Fibroblast of skin of scalp (primary cell): ENCODE measurements around the gene PMM1.
A peak's percentile ranks its signal among the peaks of the same experiment; 100 is the strongest.
"Not testable (repeated sequence)": the region's sequence is repeated elsewhere in the genome, so short reads cannot be mapped to it uniquely, and the experiment has no call there.

Experiments used
- DNase-seq: peaks from one replicate; pipeline ENCODE4 v3.0.0-alpha.2; 2013

The PMM1 gene

DNA sequence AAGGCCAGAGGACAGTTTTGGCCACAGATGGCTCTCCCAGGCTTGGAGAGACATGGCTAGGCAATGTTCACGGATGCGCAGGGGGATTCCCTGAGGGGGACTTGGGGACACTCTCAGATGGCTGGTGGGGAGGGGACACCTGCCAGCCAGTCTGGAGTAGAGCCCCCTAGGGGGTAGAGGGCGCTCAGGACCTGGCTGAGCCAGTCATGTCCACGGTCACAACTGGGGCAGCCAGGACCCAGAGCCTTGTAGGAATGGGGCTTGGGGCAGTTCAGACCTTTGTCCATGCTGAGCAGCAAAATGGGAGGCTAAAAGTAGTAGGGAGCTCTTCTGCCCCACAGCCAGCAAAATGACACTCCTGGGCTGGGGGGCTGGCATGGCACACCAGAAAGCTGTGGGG lies 27.2 kb downstream of the PMM1 start:
- no peak for DNase-seq

DNA sequence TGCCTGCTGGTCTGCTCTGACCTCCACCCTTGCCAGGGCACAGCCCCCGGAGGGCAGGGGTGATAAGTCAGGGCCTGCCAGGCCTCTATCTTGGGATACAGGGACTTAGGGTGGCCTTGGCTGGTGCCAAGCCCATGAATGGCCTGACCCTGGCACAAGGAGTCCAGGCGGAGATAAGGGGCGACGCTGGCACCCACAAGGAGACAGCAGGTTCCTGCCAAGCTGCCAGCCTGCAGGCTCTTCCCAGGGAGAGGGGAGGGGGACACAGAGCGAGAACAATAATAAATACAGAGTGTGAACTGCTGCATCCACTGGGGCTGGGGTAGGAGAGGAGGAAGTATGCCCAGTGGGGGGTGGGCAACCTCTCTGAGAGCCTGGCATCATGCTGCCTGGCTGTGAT lies 27.9 kb downstream of the PMM1 start:
- DNase-seq: no peak

DNA sequence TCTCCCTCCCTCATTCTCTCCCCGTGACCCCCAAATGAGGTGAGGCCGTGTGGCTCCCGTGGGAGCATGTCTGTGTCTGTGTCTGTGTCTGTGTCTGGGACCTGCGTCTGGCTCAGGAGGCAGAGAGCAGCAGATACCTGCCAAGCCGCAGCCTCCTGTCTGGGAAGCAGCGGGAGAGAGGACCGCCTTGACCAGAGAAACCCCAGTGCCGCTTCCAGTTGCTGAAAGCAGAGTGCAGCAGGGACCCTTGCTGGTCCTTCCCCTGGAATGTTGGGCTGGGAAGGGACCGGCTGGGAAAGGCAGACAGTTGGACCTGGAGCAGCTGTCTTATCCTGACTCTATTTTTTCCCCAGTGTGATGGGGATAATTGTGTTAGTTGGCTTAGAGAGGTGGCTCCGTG lies 28.3 kb downstream of the PMM1 start:
- no peak for DNase-seq

DNA sequence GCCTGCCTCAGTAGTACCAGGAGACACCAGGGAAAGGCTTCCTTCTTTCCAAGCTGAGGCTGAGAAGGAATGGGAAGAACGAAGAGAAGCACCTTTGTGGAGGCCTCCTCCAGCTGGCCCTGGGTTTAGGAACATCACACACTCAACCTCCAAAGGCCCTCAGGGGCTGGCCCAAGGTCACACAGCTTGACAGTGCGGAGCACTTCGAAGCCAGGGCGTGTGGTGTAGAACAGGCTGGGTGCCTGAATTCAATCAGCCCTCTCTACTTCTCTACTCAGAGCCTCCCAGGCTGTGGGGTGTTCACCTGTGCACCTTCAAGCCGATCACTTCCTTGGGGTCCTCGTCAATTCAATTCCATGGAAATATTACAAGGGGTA lies 29.6 kb downstream of the PMM1 start:
- no peak for DNase-seq

DNA sequence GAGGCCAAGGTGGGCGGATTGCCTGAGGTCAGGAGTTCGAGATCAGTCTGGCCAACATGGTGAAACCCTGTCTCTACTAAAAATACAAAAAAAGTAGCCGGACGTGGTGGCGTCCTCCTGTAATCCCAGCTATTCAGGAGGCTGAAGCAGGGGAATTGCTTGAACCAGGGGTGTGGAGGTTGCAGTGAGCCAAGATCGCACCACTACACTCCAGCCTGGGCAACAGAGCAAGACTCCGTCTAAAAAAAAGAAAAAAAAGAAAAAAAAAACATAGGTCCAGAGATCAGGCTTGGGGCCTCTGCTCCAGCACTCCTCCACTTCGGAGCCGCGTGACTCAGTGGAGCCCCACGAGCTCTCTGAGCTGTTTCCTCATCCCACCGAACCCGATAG lies 31.4 kb downstream of the PMM1 start:
- not testable (repeated sequence) for DNase-seq

DNA sequence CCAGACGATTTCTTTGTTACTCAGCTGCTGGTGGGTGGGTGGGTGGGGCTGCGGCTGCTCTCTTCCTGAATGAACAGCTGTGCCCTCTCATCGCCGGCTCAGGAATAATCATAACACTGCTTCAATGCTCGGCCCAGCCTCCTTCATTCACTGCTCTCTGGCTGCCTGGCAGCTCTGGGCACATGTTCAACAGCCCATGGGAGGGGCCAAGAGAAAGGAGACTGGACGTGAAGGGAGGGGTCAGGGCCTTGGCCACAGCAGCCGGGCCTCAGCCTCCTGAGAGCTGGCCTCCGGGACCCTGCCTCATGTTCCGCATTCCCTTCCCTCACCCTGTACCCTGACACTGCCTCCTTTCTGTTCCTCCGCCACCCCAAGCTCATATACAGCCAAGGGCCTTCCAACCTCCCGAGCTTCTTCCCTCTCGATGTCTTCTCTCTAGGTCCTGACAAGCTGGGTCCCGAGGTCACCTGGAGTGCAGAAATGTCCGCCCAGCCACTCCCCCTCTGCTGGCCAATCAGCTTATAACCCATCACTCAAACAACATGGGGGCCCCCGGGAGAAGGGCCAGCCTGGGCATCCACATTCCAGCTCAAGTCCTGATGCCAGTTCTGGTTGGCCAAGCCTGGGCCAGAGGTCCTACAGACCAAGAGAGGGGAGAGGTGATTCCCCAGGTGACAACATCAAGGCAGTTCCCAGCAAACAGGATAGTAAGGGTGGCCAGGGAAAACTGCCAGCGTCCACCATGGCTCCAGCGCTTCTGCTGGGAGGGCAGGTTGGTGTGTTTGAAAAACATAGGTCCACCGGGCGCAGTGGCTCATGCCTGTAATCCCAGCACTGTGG lies 32.0 kb downstream of the PMM1 start:
- peak; percentile 81 for DNase-seq

DNA sequence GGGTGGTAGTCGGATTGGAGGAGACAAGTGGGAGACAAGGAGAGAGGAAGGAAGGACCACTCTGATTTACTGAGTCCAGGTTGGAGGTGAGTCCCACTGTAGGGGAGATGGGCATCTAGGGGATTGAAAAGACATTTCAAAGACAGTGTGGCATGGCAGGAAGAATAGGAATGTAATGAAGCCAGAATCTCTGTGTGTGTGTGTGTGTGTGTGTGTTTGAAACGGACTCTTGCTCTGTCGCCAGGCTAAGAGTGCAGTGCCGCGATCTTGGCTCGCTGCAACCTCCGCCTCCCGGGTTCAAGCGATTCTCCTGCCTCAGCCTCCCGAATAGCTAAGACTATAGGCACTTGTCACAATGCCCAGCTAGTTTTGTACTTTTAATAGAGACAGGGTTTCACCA lies 33.1 kb downstream of the PMM1 start:
- DNase-seq: no peak

DNA sequence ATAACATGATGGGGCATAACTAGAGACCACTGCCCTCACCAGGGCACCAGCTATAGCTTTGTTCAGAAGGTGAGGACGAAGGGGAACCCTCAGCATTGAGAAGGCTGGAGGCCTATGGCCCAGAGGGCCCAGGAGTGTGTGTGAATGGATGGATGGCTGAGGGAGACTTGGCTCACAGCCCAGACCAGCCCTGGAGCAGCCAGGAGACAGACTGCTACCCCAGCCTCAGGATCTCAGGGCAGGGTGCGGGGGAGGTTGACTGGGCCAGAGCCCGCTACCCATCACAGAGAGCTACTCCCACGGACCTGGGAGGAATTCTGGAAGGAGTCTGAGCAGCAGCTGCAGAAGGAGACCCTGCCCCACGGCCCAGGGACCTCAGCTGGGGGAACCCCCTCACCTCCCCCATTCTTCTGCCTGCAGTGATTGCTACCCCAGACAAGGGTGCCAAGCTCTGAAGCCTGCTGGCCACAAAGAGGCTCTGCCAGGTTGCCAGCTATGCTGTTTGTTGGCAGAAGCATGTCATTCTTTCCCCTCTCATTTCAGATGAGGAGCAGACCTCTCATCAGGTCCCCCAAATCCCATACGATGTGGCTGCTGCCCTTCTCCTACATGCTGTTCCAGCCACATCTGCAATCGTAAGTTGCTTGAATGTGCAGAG lies 34.2 kb downstream of the PMM1 start:
- DNase-seq: no peak

DNA sequence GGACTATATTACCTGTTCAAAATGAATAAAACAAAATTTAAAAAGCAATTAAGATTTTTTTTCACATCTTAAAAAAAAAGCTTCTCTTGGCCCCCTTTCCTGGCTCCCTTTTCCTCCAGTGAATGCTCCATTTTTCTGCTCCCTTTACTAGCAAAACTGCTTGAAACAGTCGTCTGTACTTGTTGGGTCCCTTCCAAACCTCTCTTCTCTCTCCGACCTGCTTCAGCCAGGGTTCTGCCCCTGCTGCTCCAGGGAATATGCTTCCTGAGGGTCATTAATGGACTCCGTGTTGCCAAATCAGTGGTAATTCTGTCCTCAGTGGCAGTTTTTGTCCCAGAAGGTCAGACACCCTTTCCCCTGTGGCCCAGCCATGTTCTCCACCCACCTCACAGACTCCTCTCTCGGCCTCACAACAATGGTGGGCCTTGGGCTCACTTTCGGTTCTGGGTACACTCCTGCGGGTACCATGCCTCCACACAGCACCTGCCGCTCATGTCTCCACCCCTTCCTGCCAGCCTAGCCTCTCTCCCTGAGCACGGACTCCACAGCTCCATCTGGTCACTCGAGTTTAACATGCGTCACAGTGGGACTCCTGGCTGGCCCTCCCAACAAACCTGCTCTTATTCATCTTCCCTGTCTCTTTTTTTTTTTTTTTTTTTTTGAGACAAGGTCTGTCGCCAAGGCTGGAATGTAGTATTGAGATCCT lies 37.6 kb downstream of the PMM1 start:
- no peak for DNase-seq

DNA sequence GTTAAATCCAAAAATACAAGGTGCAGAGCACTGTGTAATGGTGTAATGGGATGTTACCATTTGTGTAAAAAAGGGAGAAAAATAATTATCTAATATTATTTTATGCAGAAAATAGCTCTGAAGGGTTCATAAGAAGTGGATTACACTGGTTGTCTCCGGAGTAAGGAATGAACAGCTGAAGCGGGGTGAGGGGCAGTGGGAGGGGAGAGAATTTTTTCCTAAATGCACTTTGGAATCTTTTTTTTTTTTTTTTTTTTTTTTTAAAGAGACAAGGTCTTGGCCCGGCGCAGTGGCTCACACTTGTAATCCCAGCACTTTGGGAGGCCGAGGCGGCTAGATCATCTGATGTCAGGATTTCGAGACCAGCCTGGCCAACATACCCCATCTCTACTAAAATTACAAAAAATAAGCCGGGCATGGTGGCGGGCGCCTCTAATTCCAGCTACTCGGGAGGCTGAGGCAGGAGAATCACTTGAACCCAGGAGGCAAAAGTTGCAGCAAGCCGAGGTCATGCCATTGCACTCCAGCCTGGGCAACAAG lies 38.6 kb downstream of the PMM1 start:
- no peak for DNase-seq

DNA sequence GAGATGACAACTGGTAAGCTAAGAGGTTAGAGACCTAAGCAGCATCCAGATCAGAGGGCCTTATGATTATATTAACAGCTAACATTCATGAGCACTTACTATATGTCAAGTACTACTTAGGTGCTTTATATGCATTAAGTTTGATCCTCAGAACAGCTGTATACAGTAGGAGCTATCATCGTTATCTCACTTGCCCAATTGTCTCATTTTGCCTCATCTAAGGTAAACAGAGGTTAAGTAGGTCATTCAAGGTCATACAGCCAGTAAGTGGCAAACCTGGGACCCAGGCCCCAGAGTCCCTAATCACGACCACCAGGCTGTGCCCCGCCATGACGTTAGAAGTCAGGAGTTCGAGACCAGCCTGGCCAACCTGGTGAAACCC lies 40.8 kb downstream of the PMM1 start:
- no peak for DNase-seq

DNA sequence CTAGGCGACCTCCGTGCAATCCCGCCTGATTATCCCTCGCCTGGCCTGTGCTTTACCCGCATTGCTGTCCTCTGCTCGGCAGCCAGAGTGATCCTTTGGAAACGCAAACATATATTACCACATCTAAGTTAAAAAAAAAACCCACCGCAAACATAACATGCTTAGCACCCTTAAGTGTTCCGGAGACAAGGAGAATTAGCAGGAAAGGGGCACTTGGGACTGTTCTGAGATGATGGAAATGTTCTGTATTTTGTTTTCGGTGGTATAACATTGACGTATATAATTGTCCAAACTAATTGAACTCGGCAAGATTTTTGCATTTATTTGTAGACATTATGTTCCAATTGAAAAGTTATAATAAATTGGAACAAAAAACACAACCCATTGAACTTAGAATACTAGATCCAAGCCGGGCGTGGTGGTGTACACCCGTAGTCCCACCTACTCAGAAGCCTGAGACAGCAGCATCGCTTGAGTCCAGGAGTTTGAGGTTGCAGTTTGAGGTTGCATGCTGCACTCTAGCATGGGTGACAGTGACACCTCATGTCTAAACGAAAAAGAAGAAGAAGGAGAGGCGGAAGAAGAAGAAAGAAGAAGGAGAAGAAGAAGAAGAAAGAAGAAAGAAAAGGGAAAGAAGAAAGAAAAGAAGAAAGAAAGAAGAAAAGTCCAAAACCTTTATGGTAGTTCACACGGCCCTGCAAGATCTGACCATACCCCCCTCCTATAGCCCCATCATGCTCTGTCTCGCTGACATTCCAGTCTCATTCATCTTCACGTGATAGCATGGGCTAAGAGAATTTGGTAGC lies 44.8 kb downstream of the PMM1 start:
- DNase-seq: peak; percentile 29

DNA sequence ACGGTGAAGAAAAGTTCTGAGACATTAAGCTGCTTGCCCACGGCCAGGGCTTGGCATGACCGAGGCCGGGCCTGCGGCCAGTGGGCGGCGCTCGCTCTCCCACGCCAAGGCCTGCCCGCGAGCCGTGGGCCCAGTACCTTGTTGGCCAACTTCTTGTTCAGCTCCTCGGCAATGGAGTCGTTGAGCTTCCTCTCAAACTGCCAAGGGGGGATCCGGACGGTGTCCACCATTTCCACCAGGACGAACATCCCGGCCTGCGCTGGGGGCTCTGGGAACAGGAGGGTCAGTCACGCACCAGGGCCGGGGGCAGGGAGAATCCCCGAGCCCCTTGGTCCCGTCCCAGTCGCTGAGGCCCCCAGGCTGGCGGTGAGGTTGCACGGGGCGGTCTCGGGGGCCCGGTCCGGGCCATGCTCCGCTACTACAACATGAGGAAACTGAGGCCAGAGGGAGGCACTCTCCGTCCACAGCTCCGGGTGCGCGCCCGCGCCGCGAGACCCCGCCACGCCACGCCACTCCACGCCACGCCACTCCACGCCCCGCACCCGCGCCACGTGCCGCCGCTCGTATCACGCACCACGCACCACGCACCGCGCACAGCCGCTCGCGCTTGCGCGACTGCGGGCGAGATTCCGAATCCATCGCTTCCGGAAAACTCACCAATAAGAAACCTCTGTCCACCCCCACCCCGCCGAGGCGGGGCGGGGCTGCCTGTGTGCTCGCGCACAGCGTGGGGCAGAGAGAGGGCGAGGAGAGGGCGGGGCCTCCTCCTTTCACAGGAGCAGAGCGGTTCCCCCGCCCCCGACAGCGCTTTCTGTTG lies 45.6 kb downstream of the PMM1 start, which contains the start of gene POLR3H:
POLR3H (minus strand) TSS at position 617 of the 817 bp plus-strand sequence; CDS start at position 248, 369 bp downstream.
- peak; percentile 98 for DNase-seq

DNA sequence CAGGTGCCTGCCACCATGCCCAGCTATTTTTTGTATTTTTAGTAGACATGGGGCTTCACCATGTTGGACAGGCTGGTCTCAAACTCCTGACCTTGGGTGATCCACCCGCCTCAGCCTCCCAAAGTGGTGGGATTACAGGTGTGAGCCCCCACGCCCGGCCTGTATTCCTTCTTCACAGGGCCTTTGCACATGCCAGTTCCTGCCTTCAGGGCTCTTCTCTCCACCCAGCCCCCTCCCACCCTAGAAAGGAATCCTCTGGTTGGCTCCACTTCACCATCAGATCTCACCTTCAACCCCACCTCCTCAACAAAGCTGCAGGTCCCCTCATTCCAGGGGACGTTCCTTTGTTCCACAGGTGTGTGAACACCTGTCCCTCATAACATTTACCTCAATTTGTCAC lies 47.4 kb downstream of the PMM1 start:
- no peak for DNase-seq

DNA sequence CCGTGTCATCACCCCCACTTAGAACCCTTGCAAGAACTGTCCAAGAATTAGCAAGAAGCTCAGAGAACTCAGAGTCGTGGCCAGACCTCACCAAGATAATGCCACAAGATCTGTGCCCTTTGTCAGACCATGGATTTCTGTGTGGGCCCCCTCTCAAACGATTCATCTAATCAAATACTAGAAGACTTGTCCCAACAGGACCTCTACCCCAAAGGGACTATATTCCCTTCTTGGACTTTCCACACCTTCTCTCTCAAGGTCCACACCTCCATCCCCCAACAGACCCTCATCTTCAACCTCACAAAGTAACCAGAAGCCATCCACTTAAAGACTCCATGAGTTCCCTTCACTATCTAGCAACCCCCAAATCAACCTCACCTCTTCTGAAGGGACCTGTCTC lies 48.2 kb downstream of the PMM1 start:
- DNase-seq: no peak

DNA sequence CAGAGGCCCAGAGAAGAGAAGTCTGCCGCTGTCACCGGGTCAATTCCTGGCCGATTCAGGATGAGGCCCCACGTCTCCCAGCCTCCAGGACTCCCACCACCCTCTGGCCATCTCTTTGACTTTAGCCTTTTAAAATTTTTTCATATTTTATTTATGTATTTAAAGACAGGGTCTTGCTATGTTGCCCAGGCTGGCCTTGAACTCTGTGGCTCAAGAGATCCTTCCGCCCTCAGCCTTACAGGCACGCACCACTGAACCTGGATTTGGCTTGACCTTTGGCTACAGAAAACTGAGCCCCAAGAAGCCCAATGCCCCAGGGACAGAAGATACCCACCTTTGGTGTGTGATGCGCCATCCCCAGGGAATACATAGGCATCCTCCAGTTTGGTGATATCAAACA lies 49.3 kb downstream of the PMM1 start:
- no peak for DNase-seq

DNA sequence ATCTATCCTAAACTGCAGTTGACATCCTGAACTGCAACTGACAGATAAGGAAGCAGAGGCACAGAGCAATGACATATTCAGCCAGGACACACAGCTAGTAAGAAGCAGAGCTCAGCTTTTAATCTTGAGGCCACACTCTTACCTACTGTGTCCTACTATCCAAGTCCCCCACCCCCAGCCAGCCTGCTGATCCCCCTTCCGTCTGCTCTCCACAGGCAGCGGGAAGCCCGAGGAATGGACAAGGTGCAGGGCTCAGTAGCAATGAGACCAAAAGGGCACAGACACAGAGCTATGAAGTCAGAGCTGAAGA lies 49.7 kb downstream of the PMM1 start:
- DNase-seq: no peak

DNA sequence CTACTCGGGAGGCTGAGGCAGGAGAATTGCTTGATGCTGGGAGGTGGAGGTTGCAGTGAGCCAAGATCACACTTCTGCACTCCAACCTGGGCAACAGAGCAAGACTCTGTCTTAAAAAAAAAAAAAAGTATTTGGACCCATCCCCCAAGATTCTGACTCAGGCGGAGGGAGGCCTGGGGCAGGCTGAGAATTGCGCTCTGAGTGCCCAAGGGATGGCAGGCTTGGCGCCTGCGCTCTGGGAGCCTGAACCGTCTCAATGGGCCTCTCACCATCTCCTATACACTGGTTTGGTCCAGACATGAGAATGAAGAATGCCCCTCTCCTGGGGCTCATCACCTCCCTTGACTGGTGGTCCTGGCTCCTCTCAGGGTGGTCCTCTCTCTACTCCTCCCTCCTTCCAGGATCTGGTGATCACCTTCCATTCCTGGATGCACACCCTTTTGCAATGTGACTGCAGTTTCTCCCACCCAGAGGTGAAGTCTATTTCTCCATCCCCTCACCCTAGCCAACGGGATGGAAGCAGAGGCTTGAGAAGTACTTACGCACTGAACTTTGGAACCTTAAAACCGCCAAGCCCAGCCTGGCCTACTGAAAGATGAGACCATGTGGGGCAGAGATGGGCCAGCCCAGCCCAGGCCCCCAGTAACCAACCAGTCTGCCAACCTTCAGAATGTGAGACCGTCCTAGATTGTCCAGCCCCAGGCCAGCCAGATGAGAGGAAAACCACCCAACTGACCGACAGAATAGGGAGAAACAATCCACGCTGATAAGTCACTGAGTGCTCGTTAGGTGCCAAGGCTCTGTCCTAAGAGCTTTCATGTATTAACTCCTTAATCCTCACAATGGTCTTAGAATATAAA lies 50.3 kb downstream of the PMM1 start:
- no peak for DNase-seq

DNA sequence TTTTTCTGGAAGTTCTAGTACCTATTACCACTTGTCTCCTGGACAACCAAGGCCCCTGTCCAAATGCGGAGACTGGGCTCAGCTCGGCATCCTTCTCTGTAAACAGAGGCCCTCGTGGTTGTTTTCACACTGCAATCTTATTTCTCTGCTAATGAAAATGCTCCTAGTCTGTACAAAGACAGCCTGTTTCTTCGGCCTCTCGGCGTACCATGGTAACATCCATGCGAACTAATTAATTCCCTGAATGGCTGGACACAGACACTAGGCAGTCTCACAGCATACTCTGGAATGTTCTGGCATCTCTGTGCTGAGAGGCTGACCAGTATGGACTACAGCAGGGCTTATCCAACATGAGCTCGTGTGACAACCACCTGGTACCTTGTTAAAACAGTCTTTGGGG lies 51.1 kb downstream of the PMM1 start:
- no peak for DNase-seq

DNA sequence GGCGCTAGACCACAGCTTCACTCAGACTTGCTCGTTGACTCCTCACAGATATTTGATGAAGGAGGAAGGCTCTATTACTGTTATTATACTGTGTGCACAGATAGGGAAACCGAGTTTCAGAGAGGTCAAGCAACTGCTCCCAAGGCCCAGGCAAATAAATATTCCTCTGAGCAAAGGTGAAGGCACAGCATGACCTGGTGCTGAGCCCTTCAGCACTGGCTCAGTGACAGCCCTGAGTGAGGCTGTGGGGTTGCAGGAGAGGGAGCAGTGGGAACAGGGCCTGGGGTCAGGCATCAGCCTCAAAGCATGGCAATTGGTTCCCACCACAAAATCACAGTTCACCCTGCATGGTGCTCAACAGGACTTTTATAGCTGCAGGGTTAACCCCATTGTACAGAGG lies 52.4 kb downstream of the PMM1 start:
- no peak for DNase-seq

DNA sequence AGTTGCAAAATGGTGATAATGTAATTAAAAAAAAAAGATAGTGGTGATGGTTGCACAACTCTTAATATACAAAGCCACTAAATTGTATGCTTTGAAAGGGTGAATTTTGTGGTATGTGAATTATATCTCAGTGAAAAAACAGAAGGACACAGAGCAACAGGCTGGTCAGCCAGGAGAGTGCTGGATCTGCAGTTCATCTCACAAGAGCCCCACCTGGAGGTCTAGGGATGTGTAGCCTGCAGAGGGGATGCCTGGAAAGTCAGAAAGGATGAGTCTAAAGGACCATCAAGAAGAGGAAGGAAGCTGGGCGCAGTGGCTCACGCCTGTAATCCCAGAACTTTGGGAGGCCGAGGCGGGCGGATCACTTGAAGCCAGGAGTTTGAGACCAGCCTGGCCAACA lies 54.4 kb downstream of the PMM1 start:
- peak; percentile 21 for DNase-seq
